ENCODE data around the gene SBF1.
"Not testable (repeated sequence)": the region's sequence is repeated elsewhere in the genome, so short reads cannot be mapped to it uniquely, and the experiment has no call there.

SBF1 gene

DNA sequence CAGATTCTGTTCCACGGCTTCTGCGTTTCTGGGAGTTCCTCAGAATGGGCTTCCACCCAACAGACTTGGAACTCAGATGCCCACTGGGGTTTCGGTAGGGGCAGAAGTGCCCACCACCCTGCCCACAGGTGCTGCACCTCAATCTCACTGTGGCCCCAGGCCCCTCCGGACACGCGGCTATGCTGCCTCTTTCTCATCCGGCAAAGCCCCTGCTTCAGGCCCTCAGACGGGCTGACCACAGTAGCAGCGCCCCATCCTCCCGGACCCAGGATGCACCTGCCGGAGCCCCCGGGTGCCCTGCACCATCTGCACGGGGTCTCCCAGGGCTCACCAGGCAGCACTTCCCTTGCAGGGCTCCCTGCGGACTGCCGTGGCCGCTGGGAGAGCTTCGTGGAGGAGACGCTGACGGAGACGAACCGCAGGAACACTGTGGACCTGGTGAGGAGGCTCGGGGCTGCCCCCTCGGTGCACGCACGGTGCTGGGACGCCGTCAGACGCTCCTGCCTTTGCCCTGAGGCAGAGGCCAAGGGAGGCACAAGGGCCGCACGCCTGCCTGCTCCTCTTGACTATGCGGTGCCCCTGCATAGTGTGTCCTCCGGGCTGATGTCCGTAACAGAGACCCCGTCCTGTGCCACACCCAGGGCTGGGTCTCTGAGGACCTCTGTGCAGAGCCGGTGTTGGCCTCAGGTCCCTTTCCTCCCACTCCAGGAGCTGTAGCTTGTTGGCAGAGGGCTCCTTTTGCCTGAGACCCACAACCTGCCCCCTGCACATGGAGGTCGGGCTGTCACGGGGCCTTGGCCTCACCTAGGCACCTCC is 38.6 kb downstream of the SBF1 start:
- H4K8ac ChIP-seq (ENCODE audit: low read depth, low read length): no peak overlapping the region
- H2AFZ ChIP-seq (ENCODE audit: insufficient read depth, low read length, poor library complexity): no peak overlapping the region
- H3K36me3 ChIP-seq (ENCODE audit: control insufficient read depth in 1 of 2, insufficient read depth in 2 of 2, low read length in 2 of 2): peaks cover 83% of the 10 kb centered on the region in 2 experiments
- H2BK12ac ChIP-seq (ENCODE audit: low read length): no peak overlapping the region
- H2BK5ac ChIP-seq (ENCODE audit: low read depth, low read length, poor library complexity): no peak overlapping the region
- no peak overlapping the region for H2AK5ac ChIP-seq (ENCODE audit: low read length)
- no peak overlapping the region for H3K27ac ChIP-seq (ENCODE audit: low read depth, low read length)
- H3K4me2 ChIP-seq (ENCODE audit: low read length): no peak overlapping the region
- no peak overlapping the region for H3K18ac ChIP-seq (ENCODE audit: low read length)
- no peaks in the 10 kb centered on the region for H3K27me3 ChIP-seq (ENCODE audit: insufficient read depth, low read length)
- H3K4me1 ChIP-seq (ENCODE audit: control insufficient read depth in 1 of 2, insufficient read depth in 2 of 2, low read length in 2 of 2): no peaks in the 10 kb centered on the region
- H4K91ac ChIP-seq (ENCODE audit: low read depth, low read length): no peak overlapping the region
- no peak overlapping the region for H3K9ac ChIP-seq (ENCODE audit: low read length)
- H3K9me3 ChIP-seq (ENCODE audit: insufficient read depth, low read depth, low read length): no peaks in the 10 kb centered on the region
- H3K14ac ChIP-seq (ENCODE audit: low read length): no peak overlapping the region
- no peaks in the 10 kb centered on the region for H3K79me2 ChIP-seq (ENCODE audit: control insufficient read depth, insufficient read depth, low read length, poor library complexity)
- no peak overlapping the region for H3K4me3 ChIP-seq (ENCODE audit: low read depth, low read length)
- no peaks in the 10 kb centered on the region for H3K79me1 ChIP-seq (ENCODE audit: low read length)
- no CpG with 5 or more reads among the region's 37 CpGs for WGBS (ENCODE audit: extremely low coverage, insufficient coverage, insufficient read length)
- DNase-seq: no peak
- H3K23ac ChIP-seq (ENCODE audit: low read length): no peak overlapping the region
- H2BK120ac ChIP-seq (ENCODE audit: insufficient read depth, low read length, poor library complexity): no peak overlapping the region
- no peak overlapping the region for H3K4ac ChIP-seq (ENCODE audit: low read depth, low read length)
- no peak overlapping the region for H4K12ac ChIP-seq (ENCODE audit: low read depth, low read length)

DNA sequence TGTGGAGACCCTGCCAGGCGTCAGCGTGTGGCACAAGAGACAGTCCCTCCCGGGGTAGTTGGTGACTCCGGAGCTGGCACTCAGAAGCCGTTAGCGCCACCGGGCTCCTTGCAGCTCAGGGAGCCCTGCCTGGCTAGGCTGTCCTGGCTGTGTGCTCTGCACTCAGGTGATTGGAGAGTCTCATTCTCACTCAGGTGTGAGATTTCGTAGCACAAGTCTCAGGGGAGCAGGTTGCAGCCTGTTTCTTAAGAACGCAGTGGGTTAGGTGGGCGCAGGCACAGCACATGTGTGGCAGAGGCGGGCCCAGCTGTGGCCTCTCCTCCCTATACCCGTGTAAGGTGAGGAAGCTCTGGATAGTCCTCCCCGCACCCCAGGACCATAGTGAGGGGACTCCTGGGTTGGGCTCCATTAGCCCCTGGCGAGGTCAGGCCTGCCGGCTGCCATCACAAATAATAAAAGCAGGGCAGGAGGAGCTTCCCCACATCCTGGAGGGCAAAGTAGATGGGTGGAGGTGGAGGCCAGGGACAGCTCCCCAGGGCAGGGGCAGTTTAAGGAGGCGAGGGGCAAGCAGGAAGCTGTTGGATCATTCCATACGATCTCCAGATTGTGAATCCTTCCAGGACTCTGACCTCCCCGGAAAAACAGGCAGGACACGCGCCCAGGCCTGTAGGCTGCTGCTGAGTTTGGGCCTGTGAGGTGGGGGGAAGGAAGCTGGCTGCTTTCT is 39.4 kb downstream of the SBF1 start:
- Histone ChIP-seq H3K27ac (ENCODE audit: low read depth, low read length) (no peak overlapping the region), H3K9ac (ENCODE audit: low read length) (no peak overlapping the region), H3K14ac (ENCODE audit: low read length) (no peak overlapping the region), H4K8ac (ENCODE audit: low read depth, low read length) (no peak overlapping the region), H3K36me3 (ENCODE audit: control insufficient read depth in 1 of 2, insufficient read depth in 2 of 2, low read length in 2 of 2) (peaks cover 79 to 81% of the 10 kb centered on the region in 2 experiments), H3K79me1 (ENCODE audit: low read length) (no peaks in the 10 kb centered on the region), H2BK120ac (ENCODE audit: insufficient read depth, low read length, poor library complexity) (no peak overlapping the region), H3K27me3 (ENCODE audit: insufficient read depth, low read length) (no peaks in the 10 kb centered on the region), H3K4me3 (ENCODE audit: low read depth, low read length) (no peak overlapping the region), H4K91ac (ENCODE audit: low read depth, low read length) (no peak overlapping the region), H2BK5ac (ENCODE audit: low read depth, low read length, poor library complexity) (no peak overlapping the region), H3K9me3 (ENCODE audit: insufficient read depth, low read depth, low read length) (no peaks in the 10 kb centered on the region), H4K12ac (ENCODE audit: low read depth, low read length) (no peak overlapping the region), H2BK12ac (ENCODE audit: low read length) (no peak overlapping the region), H2AK5ac (ENCODE audit: low read length) (no peak overlapping the region), H2AFZ (ENCODE audit: insufficient read depth, low read length, poor library complexity) (no peak overlapping the region), H3K4me2 (ENCODE audit: low read length) (no peak overlapping the region), H3K18ac (ENCODE audit: low read length) (no peak overlapping the region), H3K23ac (ENCODE audit: low read length) (no peak overlapping the region), H3K4me1 (ENCODE audit: control insufficient read depth in 1 of 2, insufficient read depth in 2 of 2, low read length in 2 of 2) (no peaks in the 10 kb centered on the region), H3K4ac (ENCODE audit: low read depth, low read length) (no peak overlapping the region), H3K79me2 (ENCODE audit: control insufficient read depth, insufficient read depth, low read length, poor library complexity) (no peaks in the 10 kb centered on the region)
- WGBS (ENCODE audit: extremely low coverage, insufficient coverage, insufficient read length): no CpG with 5 or more reads among the region's 20 CpGs
- peak in 1 of 2 donors; percentile 32 for DNase-seq

DNA sequence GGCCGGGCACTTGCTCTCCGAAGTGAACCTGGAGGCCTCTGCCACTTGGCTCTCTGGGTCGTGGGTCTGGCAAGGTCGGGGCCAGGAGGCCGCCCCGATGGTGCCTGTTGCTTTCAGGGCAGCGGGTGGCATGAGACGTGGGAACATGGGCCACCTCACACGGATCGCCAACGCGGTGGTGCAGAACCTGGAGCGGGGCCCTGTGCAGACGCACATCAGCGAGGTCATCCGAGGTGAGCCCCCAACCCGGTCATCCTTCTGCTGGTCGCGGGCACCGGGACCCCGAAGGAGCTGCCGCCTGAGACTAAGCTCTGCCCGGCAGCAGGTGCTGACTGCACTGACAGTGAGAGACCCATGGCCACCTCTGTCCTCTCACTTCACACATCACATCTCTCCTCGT is 40.0 kb downstream of the SBF1 start:
- Histone ChIP-seq H3K9me3 (ENCODE audit: insufficient read depth, low read depth, low read length) (peaks cover 1% of the 10 kb centered on the region), H3K4me2 (ENCODE audit: low read length) (no peak overlapping the region), H2AFZ (ENCODE audit: insufficient read depth, low read length, poor library complexity) (no peak overlapping the region), H2BK12ac (ENCODE audit: low read length) (no peak overlapping the region), H3K27ac (ENCODE audit: low read depth, low read length) (no peak overlapping the region), H3K18ac (ENCODE audit: low read length) (no peak overlapping the region), H3K23ac (ENCODE audit: low read length) (no peak overlapping the region), H4K91ac (ENCODE audit: low read depth, low read length) (no peak overlapping the region), H3K4me3 (ENCODE audit: low read depth, low read length) (no peak overlapping the region), H3K4ac (ENCODE audit: low read depth, low read length) (no peak overlapping the region), H3K14ac (ENCODE audit: low read length) (no peak overlapping the region), H2BK120ac (ENCODE audit: insufficient read depth, low read length, poor library complexity) (no peak overlapping the region), H2AK5ac (ENCODE audit: low read length) (no peak overlapping the region), H3K9ac (ENCODE audit: low read length) (no peak overlapping the region), H4K8ac (ENCODE audit: low read depth, low read length) (no peak overlapping the region), H3K27me3 (ENCODE audit: insufficient read depth, low read length) (no peaks in the 10 kb centered on the region), H4K12ac (ENCODE audit: low read depth, low read length) (no peak overlapping the region), H3K36me3 (ENCODE audit: control insufficient read depth in 1 of 2, insufficient read depth in 2 of 2, low read length in 2 of 2) (peaks cover 77 to 79% of the 10 kb centered on the region in 2 experiments), H3K4me1 (ENCODE audit: control insufficient read depth in 1 of 2, insufficient read depth in 2 of 2, low read length in 2 of 2) (no peaks in the 10 kb centered on the region), H3K79me1 (ENCODE audit: low read length) (no peaks in the 10 kb centered on the region), H2BK5ac (ENCODE audit: low read depth, low read length, poor library complexity) (no peak overlapping the region), H3K79me2 (ENCODE audit: control insufficient read depth, insufficient read depth, low read length, poor library complexity) (no peaks in the 10 kb centered on the region)
- no peak for DNase-seq
- WGBS (ENCODE audit: extremely low coverage, insufficient coverage, insufficient read length): no CpG with 5 or more reads among the region's 24 CpGs

DNA sequence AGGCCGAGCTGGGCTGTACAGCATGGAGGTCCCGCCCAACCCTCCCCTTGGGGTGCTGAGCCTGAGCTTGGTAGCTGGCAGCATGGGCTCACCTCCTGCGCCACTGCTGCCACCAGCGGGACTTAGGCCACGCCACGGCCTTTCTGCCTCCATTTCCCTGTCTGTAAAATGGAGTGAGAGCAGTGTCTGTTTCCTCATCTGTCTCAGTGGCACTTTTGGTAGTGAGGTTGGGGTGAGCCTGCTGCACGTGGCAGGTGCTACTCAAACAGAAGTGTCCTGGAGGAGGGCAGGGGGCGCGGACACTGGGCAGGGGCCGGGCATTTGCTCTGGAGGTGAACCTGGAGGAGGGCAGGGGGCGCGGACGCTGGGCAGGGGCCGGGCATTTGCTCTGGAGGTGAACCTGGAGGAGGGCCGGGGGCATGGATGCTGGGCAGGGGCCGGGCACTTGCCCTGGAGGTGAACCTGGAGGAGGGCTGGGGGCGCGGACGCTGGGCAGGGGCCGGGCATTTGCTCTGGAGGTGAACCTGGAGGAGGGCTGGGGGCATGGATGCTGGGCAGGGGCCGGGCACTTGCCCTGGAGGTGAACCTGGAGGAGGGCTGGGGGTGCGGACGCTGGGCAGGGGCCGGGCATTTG is 41.8 kb downstream of the SBF1 start:
- not testable (repeated sequence) for H3K79me1 ChIP-seq (ENCODE audit: low read length); H3K4me2 ChIP-seq (ENCODE audit: low read length); H3K18ac ChIP-seq (ENCODE audit: low read length); H4K8ac ChIP-seq (ENCODE audit: low read depth, low read length); H2BK120ac ChIP-seq (ENCODE audit: insufficient read depth, low read length, poor library complexity); H3K23ac ChIP-seq (ENCODE audit: low read length); H2BK5ac ChIP-seq (ENCODE audit: low read depth, low read length, poor library complexity); H3K27me3 ChIP-seq (ENCODE audit: insufficient read depth, low read length); H2BK12ac ChIP-seq (ENCODE audit: low read length); H2AFZ ChIP-seq (ENCODE audit: insufficient read depth, low read length, poor library complexity); H3K4me3 ChIP-seq (ENCODE audit: low read depth, low read length); H3K4me1 ChIP-seq (ENCODE audit: control insufficient read depth in 1 of 2, insufficient read depth in 2 of 2, low read length in 2 of 2); H4K91ac ChIP-seq (ENCODE audit: low read depth, low read length); H3K27ac ChIP-seq (ENCODE audit: low read depth, low read length); H4K12ac ChIP-seq (ENCODE audit: low read depth, low read length); H2AK5ac ChIP-seq (ENCODE audit: low read length); H3K79me2 ChIP-seq (ENCODE audit: control insufficient read depth, insufficient read depth, low read length, poor library complexity); DNase-seq; H3K4ac ChIP-seq (ENCODE audit: low read depth, low read length); H3K9me3 ChIP-seq (ENCODE audit: insufficient read depth, low read depth, low read length); H3K14ac ChIP-seq (ENCODE audit: low read length); H3K9ac ChIP-seq (ENCODE audit: low read length)
- H3K36me3 ChIP-seq (ENCODE audit: control insufficient read depth in 1 of 2, insufficient read depth in 2 of 2, low read length in 2 of 2): peaks cover 62 to 63% of the 10 kb centered on the region in 2 experiments
- no CpG with 5 or more reads among the region's 24 CpGs for WGBS (ENCODE audit: extremely low coverage, insufficient coverage, insufficient read length)

All from trophoblast cell (in vitro differentiated cells and primary cell).